ENCODE data around the gene HDAC4. TPM values are rescaled to one million over a fixed set of nuclear protein-coding genes. Genes with fewer than 3 reads are reported as not detected.

Gene HDAC4
- total RNA-seq, 2 donors from 2014 or later, result 8.1 to 20.1 TPM

- Histone ChIP-seq H3K36me3 (peaks cover 11% of the 10 kb centered on the region), H3K9me3 (peaks cover 0 to 2% of the 10 kb centered on the region in 2 donors), H3K4me3 (no peak overlapping the region), H3K4me1 (no peaks in the 10 kb centered on the region), H3K27me3 (no peaks in the 10 kb centered on the region), H3K27ac (no peak overlapping the region)
- TF ChIP-seq CTCF (IDR thresholded peaks at IDR 0.05), result no peak
- no peak for DNase-seq (ENCODE audit: low spot score)
These were observed 51.2 kb downstream of the HDAC4 start for GRCh38 chr2:239349453-239350135.

- H3K4me3 ChIP-seq, result no peak overlapping the region
- H3K9me3 ChIP-seq, result no peaks in the 10 kb centered on the region
- no peaks in the 10 kb centered on the region for H3K4me1 ChIP-seq
- H3K36me3 ChIP-seq, result peaks cover 11% of the 10 kb centered on the region
- DNase-seq (ENCODE audit: low spot score), result no peak
- no peak overlapping the region for H3K27ac ChIP-seq
- no peak for TF ChIP-seq CTCF (IDR thresholded peaks at IDR 0.05)
- H3K27me3 ChIP-seq, result no peaks in the 10 kb centered on the region
These were observed 52.0 kb downstream of the HDAC4 start for GRCh38 chr2:239348563-239349452.

- no peaks in the 10 kb centered on the region for H3K9me3 ChIP-seq
- no peak overlapping the region for H3K27ac ChIP-seq
- H3K4me1 ChIP-seq, result no peaks in the 10 kb centered on the region
- no peak for DNase-seq (ENCODE audit: low spot score)
- no peak for TF ChIP-seq CTCF (IDR thresholded peaks at IDR 0.05)
- peaks cover 3% of the 10 kb centered on the region for H3K36me3 ChIP-seq
- no peaks in the 10 kb centered on the region for H3K27me3 ChIP-seq
- H3K4me3 ChIP-seq, result no peak overlapping the region
These were observed 54.1 kb downstream of the HDAC4 start for GRCh38 chr2:239346676-239347075.

GRCh38 chr2:239345251-239345650 is 55.6 kb downstream of the HDAC4 start:
- no peaks in the 10 kb centered on the region for H3K9me3 ChIP-seq
- H3K4me3 ChIP-seq, result no peak overlapping the region
- TF ChIP-seq CTCF (IDR thresholded peaks at IDR 0.05), result no peak
- no peak for DNase-seq (ENCODE audit: low spot score)
- H3K27ac ChIP-seq, result no peak overlapping the region
- no peaks in the 10 kb centered on the region for H3K4me1 ChIP-seq
- H3K36me3 ChIP-seq, result no peaks in the 10 kb centered on the region
- H3K27me3 ChIP-seq, result no peaks in the 10 kb centered on the region

- no peak overlapping the region for H3K4me3 ChIP-seq
- no peaks in the 10 kb centered on the region for H3K27me3 ChIP-seq
- DNase-seq (ENCODE audit: low spot score), result no peak
- no peaks in the 10 kb centered on the region for H3K36me3 ChIP-seq
- no peak for TF ChIP-seq CTCF (IDR thresholded peaks at IDR 0.05)
- no peaks in the 10 kb centered on the region for H3K9me3 ChIP-seq
- no peak overlapping the region for H3K27ac ChIP-seq
- H3K4me1 ChIP-seq, result no peaks in the 10 kb centered on the region
These were observed 56.0 kb downstream of the HDAC4 start for GRCh38 chr2:239344857-239345216.

Measured in right atrium auricular region (tissue), 2 donors.